KG1 (cell line): ENCODE results near the gene PKNOX1.
"Not testable (repeated sequence)": the region's sequence is repeated elsewhere in the genome, so short reads cannot be mapped to it uniquely, and the experiment has no call there.

Source experiments
- DNase-seq: peaks from one replicate; lab custom pipeline; 2025; lab: John Stamatoyannopoulos, UW

Gene PKNOX1

GRCh38 chr21:43020177-43020576, 45.8 kb downstream of the PKNOX1 start:
- no peak for DNase-seq

GRCh38 chr21:43020771-43021170, 46.4 kb downstream of the PKNOX1 start:
- DNase-seq = no peak

- no peak for DNase-seq
Measured at GRCh38 chr21:43021191-43021590, 46.8 kb downstream of the PKNOX1 start.

GRCh38 chr21:43021756-43022600, 47.6 kb downstream of the PKNOX1 start:
- no peak for DNase-seq

- DNase-seq = no peak
Measured at GRCh38 chr21:43023175-43023574, 48.8 kb downstream of the PKNOX1 start.

GRCh38 chr21:43024439-43025136, 50.2 kb downstream of the PKNOX1 start:
- DNase-seq = no peak

GRCh38 chr21:43025636-43026180, 51.3 kb downstream of the PKNOX1 start:
- no peak for DNase-seq

GRCh38 chr21:43027846-43028731, 53.7 kb downstream of the PKNOX1 start:
- no peak for DNase-seq

GRCh38 chr21:43029785-43030184, 55.4 kb downstream of the PKNOX1 start:
- no peak for DNase-seq

GRCh38 chr21:43031121-43031619, 56.8 kb downstream of the PKNOX1 start:
- no peak for DNase-seq

GRCh38 chr21:43034101-43034500, 59.7 kb downstream of the PKNOX1 start:
- DNase-seq = no peak

GRCh38 chr21:43034826-43035225, 60.5 kb downstream of the PKNOX1 start:
- DNase-seq = no peak

GRCh38 chr21:43036889-43037288, 62.5 kb downstream of the PKNOX1 start:
- DNase-seq = not testable (repeated sequence)

GRCh38 chr21:43037918-43038658, 63.7 kb downstream of the PKNOX1 start:
- DNase-seq = not testable (repeated sequence)

GRCh38 chr21:43038659-43039044, 64.3 kb downstream of the PKNOX1 start:
- DNase-seq = not testable (repeated sequence)

- not testable (repeated sequence) for DNase-seq
Measured at GRCh38 chr21:43042169-43042568, 67.8 kb downstream of the PKNOX1 start.

- DNase-seq = not testable (repeated sequence)
Measured at GRCh38 chr21:43043291-43043690, 68.9 kb downstream of the PKNOX1 start.

- DNase-seq = not testable (repeated sequence)
Measured at GRCh38 chr21:43044547-43044946, 70.2 kb downstream of the PKNOX1 start.

- not testable (repeated sequence) for DNase-seq
Measured at GRCh38 chr21:43045165-43045875, 71.0 kb downstream of the PKNOX1 start.
